ENCODE data around the gene PHACTR3. TPM values are rescaled to one million over a fixed set of nuclear protein-coding genes. Genes with fewer than 3 reads are reported as not detected.

Gene PHACTR3
- total and polyA plus RNA-seq, 2 donors (not counting 3 experiments of a cell fraction or from before 2014, with no cell fraction given), result not detected

- no TSS peak for BruUV-seq (replicated peaks)
- H3K4me3 ChIP-seq (replicated peaks in 1 of 3; ENCODE audit: insufficient read depth in 1 of 3, low read depth in 1 of 3, low read length in 3 of 3), result no peak overlapping the region
- no peak overlapping the region for H2AFZ ChIP-seq (ENCODE audit: low read depth, low read length)
- no peak overlapping the region for H3K27ac ChIP-seq (ENCODE audit: insufficient read depth, low read depth, low read length)
- ChIA-PET CTCF (no interaction called here), POLR2A (no interaction called here)
- no peaks in the 10 kb centered on the region for H4K20me1 ChIP-seq (replicated peaks; ENCODE audit: control insufficient read depth, extremely low read depth, insufficient read depth, low read length)
- H3K4me1 ChIP-seq (ENCODE audit: control insufficient read depth, extremely low read depth, insufficient read depth, low read length), result no peaks in the 10 kb centered on the region
- peaks cover 6% of the 10 kb centered on the region for H3K9me3 ChIP-seq (replicated peaks; ENCODE audit: control insufficient read depth, insufficient read depth, low read length)
- no peaks in the 10 kb centered on the region for H3K79me2 ChIP-seq (ENCODE audit: control insufficient read depth, insufficient read depth, low read length)
- no peak overlapping the region for H3K9ac ChIP-seq (replicated peaks; ENCODE audit: extremely low read depth, insufficient read depth, low read length)
- no peaks in the 10 kb centered on the region for H3K9me1 ChIP-seq (replicated peaks; ENCODE audit: control insufficient read depth, extremely low read depth, insufficient read depth, low read length)
- no peaks in the 10 kb centered on the region for H3K36me3 ChIP-seq (ENCODE audit: control insufficient read depth in 2 of 2, extremely low read depth in 1 of 2, insufficient read depth in 2 of 2, low read length in 2 of 2)
- DNase-seq (ENCODE audit: low read depth, low spot score) (no peak), FAIRE-seq (no peak)
- H3K27me3 ChIP-seq (ENCODE audit: control insufficient read depth in 2 of 2, insufficient read depth in 2 of 2, low read length in 2 of 2), result no peaks in the 10 kb centered on the region
- intact Hi-C loops (cut with micrococcal nuclease), result no loop called here
- TF ChIP-seq JUN (IDR thresholded peaks at IDR 0.05; ENCODE audit: borderline replicate concordance, insufficient read depth, insufficient read length, low read depth) (no peak), CTCF (IDR thresholded peaks at IDR 0.05; ENCODE audit: extremely low read depth in 1 of 2, insufficient read depth in 1 of 2, low read depth in 1 of 2, low read length in 2 of 2) (no peak), POLR2A (IDR thresholded peaks at IDR 0.05; ENCODE audit: low read depth, low read length) (no peak), EZH2 (IDR thresholded peaks at IDR 0.05; ENCODE audit: borderline replicate concordance, low read depth, low read length, severe bottlenecking) (no peak), GATA2 (IDR thresholded peaks at IDR 0.05; ENCODE audit: insufficient read depth, insufficient read length, low read depth, low read length) (no peak), MYC (IDR thresholded peaks at IDR 0.05; ENCODE audit: low read depth, low read length) (no peak), POLR2AphosphoS5 (IDR thresholded peaks at IDR 0.05; ENCODE audit: insufficient read depth, low read depth, low read length) (no peak), MAX (IDR thresholded peaks at IDR 0.05; ENCODE audit: insufficient read depth, insufficient read length) (no peak), FOS (IDR thresholded peaks at IDR 0.05; ENCODE audit: borderline replicate concordance, insufficient read depth, low read length) (no peak)
- dilution Hi-C loops (cut with MboI; ENCODE audit: extremely low pct_ligation_motif_present, low sequenced_read_pairs), result no loop called here
- no peak overlapping the region for H3K4me2 ChIP-seq (ENCODE audit: insufficient read depth, low read length)
Observed at GRCh38 chr20:59667981-59668515, 63.7 kb downstream of the PHACTR3 start.
